WERI-Rb-1 (cell line): ENCODE data around the gene GPR12.

Experiments used
- DNase-seq: peaks from one replicate; pipeline ENCODE4 v3.0.0-alpha.2; 2020
- H3K27ac ChIP-seq: fragments of 250-450 bp; sonication (Bioruptor Pico); 2 replicates; pipeline ENCODE4 v1.5.1; 2020; ENCODE audit warnings: mild to moderate bottlenecking, moderate library complexity
- H3K27me3 ChIP-seq: fragments of 250-450 bp; sonication (Bioruptor Pico); 2 replicates; pipeline ENCODE4 v1.5.1; 2021; ENCODE audit warnings: mild to moderate bottlenecking, low read depth, moderate library complexity; ENCODE audit not compliant: insufficient read depth, severe bottlenecking
- H3K36me3 ChIP-seq: fragments of 250-450 bp; sonication (Bioruptor Pico); 2 replicates; pipeline ENCODE4 v1.5.1; 2020; ENCODE audit warnings: mild to moderate bottlenecking, moderate library complexity
- H3K4me3 ChIP-seq: 2 replicates; pipeline ENCODE4 v1.5.1; 2011; ENCODE audit warnings: low read depth, mild to moderate bottlenecking, control low read depth, low read length
- H3K9me3 ChIP-seq: fragments of 250-450 bp; sonication (Bioruptor Pico); 2 replicates; pipeline ENCODE4 v1.5.1; 2021; ENCODE audit warnings: mild to moderate bottlenecking, moderate library complexity; ENCODE audit not compliant: severe bottlenecking
- CTCF ChIP-seq: IDR thresholded peaks from 2 replicates; pipeline ENCODE4 v1.5.1; 2011; ENCODE audit warnings: low read depth, mild to moderate bottlenecking, control low read depth, inconsistent platforms, low read length

Gene GPR12

DNA sequence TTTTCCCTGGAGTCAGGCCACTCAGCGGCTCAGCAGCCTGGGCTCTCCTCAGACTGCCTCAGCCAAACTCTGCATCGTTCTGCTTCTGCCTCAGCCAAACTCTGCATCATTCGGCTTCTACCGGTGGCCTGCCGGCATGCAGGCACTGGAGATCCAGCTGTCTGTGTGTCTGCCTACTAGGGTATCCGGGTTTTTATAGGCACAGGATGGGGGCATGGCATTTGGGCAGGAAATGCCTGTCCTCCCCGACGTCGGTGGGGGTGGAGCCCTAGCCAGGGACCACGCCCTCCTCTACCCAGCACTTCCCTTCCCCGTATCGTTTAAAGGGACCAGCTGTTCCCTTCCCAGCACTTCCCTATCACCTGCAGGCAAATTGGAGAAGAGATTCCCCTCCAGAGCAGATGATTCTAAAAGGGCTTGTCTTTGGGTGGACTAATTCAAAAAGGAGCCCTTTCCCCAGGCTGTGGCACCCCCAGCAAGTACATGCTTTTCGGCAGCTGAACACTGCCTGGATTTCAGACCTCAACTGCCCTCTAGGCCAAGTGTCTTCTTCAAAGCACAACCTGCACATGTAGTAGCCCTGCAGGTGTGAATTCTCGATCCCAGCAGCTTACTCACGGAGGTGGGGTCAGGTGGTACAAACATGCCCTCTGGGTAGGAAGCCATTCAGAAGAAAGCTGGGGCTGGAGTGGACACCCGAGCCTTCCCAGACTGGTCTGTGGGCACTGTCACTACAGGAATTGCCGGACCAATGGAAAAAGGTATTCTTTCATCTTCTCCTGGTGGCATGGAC, 25.4 kb upstream of the GPR12 start:
- Histone ChIP-seq H3K4me3 (no peak overlapping the region), H3K9me3 (no peaks in the 10 kb centered on the region), H3K27ac (no peak overlapping the region), H3K27me3 (no peaks in the 10 kb centered on the region), H3K36me3 (no peaks in the 10 kb centered on the region)
- no peak for TF ChIP-seq CTCF
- no peak for DNase-seq

DNA sequence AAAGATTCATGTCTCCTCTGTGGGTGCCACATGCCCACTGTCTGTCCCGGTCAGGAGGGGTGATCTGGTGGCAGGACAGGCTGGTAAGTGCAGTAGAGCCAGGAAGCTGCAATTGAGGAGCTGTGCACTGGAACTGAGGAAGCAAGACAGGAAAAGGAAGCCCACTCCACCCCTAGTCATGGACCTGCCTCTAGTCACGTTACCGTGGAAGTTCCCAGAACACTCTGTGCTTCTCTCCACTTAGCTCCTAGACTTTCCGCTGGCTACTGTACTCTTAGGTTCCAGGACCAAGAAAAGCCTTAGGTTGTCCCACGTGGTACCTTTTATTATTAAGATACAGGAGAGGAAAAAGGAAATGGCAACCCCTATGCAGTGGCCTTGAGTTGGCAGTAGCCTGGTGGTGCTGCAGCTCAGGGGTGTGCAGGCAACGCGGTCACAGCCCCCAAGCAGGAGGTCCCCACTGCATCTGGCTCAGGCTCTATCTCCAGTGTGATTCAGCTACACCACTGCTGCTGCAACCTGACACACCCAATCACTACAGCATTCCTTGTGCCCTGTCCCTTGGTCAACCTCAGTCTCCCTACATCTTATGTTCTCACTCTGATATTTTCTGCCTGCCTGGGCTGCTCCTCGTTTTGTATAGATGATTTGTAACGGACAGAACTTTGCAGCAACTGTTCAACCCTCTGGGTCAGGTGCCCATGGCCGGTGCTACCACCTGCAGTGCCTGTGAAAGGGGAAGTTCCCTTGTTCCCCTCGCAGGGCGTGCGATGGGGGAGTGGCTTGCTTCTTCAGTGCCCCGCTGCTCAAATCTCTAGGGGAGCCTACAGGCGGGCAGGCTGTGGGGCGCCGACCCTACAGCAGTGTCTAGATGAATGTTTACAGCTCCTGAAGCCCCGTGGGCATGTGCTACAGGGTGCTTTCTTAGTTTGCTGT, 24.4 kb upstream of the GPR12 start:
- DNase-seq = no peak
- no peak overlapping the region for H3K27ac ChIP-seq
- H3K9me3 ChIP-seq = no peaks in the 10 kb centered on the region
- no peak overlapping the region for H3K4me3 ChIP-seq
- no peaks in the 10 kb centered on the region for H3K27me3 ChIP-seq
- no peak for TF ChIP-seq CTCF
- H3K36me3 ChIP-seq = no peaks in the 10 kb centered on the region

DNA sequence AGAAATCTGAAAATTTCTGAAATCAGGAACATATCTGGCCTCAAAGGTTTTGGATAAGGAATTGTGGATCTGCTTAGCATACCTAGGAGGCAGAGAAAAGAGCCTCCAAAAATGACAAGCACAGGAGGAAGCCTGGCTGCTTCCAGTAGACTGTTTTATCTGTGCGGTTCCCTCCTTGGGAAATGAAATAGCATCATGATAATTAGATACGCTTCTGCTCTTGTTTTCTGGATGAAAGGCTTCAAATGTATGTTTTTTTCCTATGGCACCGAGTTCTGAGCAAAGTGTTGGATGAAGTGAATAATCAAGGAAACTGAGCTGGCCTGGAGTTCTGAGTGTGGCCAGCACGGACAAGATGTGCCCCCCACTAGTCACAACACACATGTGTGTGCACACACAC, 19.8 kb upstream of the GPR12 start:
- no peak overlapping the region for H3K4me3 ChIP-seq
- H3K27me3 ChIP-seq = no peaks in the 10 kb centered on the region
- no peaks in the 10 kb centered on the region for H3K36me3 ChIP-seq
- no peak for DNase-seq
- H3K27ac ChIP-seq = no peak overlapping the region
- TF ChIP-seq CTCF = no peak
- H3K9me3 ChIP-seq = no peaks in the 10 kb centered on the region

DNA sequence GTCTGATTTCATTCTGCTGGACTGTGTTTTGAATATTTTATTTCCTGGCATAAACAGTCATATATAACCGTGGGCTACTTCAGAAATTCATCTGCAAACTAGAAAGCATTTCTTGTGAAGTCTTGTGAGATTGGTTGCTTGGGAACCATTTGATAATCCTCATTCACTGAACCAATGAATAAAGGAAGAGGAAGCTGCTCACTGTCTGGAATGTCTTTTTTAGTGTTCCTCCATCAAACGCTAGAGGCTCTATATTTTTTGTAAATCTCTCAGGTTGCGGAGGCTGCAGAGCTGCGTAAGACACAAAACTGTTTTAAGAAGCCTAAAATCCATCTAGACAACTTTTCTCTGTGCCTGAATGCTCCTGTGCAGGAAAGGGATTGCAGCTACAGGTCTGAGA, 18.7 kb upstream of the GPR12 start:
- Histone ChIP-seq H3K36me3 (no peaks in the 10 kb centered on the region), H3K4me3 (no peak overlapping the region), H3K27me3 (no peaks in the 10 kb centered on the region), H3K27ac (no peak overlapping the region), H3K9me3 (no peaks in the 10 kb centered on the region)
- no peak for DNase-seq
- TF ChIP-seq CTCF = no peak

DNA sequence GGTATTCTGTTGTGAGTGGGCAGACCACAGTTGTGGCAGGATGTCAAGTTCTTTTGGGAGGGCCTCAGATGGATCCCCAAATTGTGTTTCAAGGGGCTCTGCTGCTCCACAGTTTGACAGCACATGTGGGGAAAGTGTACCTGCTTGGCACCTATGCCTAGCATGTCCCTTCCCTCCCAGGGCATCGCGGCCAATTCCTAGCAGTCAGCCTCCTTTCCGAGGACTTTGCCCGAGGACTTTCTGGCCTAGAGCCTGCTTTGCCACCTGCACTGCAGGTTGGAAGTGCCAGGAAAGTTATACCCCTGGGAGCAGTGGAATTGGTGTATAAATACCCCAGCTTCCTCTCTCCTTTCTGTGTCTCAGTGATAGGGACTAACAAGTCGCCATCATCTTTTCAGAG, 11.9 kb upstream of the GPR12 start:
- no peaks in the 10 kb centered on the region for H3K9me3 ChIP-seq
- no peaks in the 10 kb centered on the region for H3K27me3 ChIP-seq

More for the DNA sequence above, 11.9 kb upstream of the GPR12 start:
- no peaks in the 10 kb centered on the region for H3K36me3 ChIP-seq
- H3K4me3 ChIP-seq = no peak overlapping the region
- DNase-seq = no peak
- TF ChIP-seq CTCF = no peak
- peak overlapping the region; percentile 51; the same call in 1 of the 2 replicates for H3K27ac ChIP-seq
